Colonic mucosa (tissue), 4 donors: ENCODE data around the gene SNPH. TPM values are rescaled to one million over a fixed set of nuclear protein-coding genes. Genes with fewer than 3 reads are reported as not detected.

Source experiments
- DNase-seq: peaks from one replicate; pipeline ENCODE4 v3.0.0-alpha.2; 2020
- H3K27ac ChIP-seq: fragments of 200-600 bp; one replicate; pipeline ENCODE4 v1.8.0; 2021
- H3K27me3 ChIP-seq: fragments of 200-600 bp; one replicate; pipeline ENCODE4 v1.8.0; 2021
- H3K36me3 ChIP-seq: fragments of 200-600 bp; one replicate; pipeline ENCODE4 v1.8.0; 2021
- H3K4me1 ChIP-seq: fragments of 200-600 bp; one replicate; pipeline ENCODE4 v1.8.0; 2021; ENCODE audit warnings: mild to moderate bottlenecking
- H3K4me3 ChIP-seq: fragments of 200-600 bp; one replicate; pipeline ENCODE4 v1.8.0; 2021
- H3K9ac ChIP-seq, 2 donors: one replicate each; pipeline ENCODE4 v1.7.0; 2013; ENCODE audit warnings: control low read depth in 2 of 2, low read depth in 2 of 2, low read length in 2 of 2
- H3K9me3 ChIP-seq: fragments of 200-600 bp; one replicate; pipeline ENCODE4 v1.8.0; 2021
- CTCF ChIP-seq: fragments of 200-600 bp; IDR thresholded peaks from one replicate; pipeline ENCODE4 v1.8.0; 2022; ENCODE audit warnings: antibody characterized with exemption, mild to moderate bottlenecking
- intact Hi-C: fragments of 100-400 bp; cut with DNase I; formaldehyde crosslinking; loops from one replicate; pipeline ENCODE4 v1.14.1; 2022
- total RNA-seq, 2 donors: library from RNA; stranded (reverse); fragmentation: NEBNext Ultra II Directional in 1 of 2; extraction: Animal tissue kit (Norgen Biotek cat#: 25700) in 1 of 2; gene quantifications; one replicate each; pipeline ENCODE4 v1.2.1, GENCODE V29; 2021
- donor health status: healthy.
- donor health status: DM: no; HTN: no; CAD: no.
- donor health status: DM: no; HTN: no; CAD: no.

The SNPH gene
- total RNA-seq, 2 donors from 2014 or later, result 1.9 to 2.4 TPM

GRCh38 chr20:1225783-1226654 is 40.1 kb upstream of the SNPH start, which contains the start of gene RAD21L1:
RAD21L1 (plus strand) TSS chr20:1226044; CDS start chr20:1228454, 2,410 bp downstream.
- peak within 1 kb of the TSS; percentile 76 for H3K4me3 ChIP-seq
- H3K9ac ChIP-seq, result peak within 1 kb of the TSS in 1 of 2 donors; percentile 72
- no peak within 1 kb of the TSS for H3K27ac ChIP-seq
- no peaks in the 10 kb centered on the region for H3K4me1 ChIP-seq
- H3K9me3 ChIP-seq, result no peaks in the 10 kb centered on the region
- TF ChIP-seq CTCF, result no peak
- H3K36me3 ChIP-seq, result no peaks in the 10 kb centered on the region
- DNase-seq, result peak; percentile 92
- intact Hi-C loops, result no loop called here
- H3K27me3 ChIP-seq, result peaks cover 20% of the 10 kb centered on the region

- Histone ChIP-seq H3K27me3 (peaks cover 24% of the 10 kb centered on the region), H3K4me3 (no peak overlapping the region), H3K4me1 (no peaks in the 10 kb centered on the region), H3K9ac (no peak overlapping the region), H3K27ac (no peak overlapping the region), H3K36me3 (no peaks in the 10 kb centered on the region), H3K9me3 (no peaks in the 10 kb centered on the region)
- DNase-seq, result no peak
- intact Hi-C loops, result no loop called here
- TF ChIP-seq CTCF, result no peak
Observed at GRCh38 chr20:1229541-1229940, 36.6 kb upstream of the SNPH start.

- Histone ChIP-seq H3K27me3 (peaks cover 16% of the 10 kb centered on the region), H3K4me3 (no peak overlapping the region), H3K27ac (no peak overlapping the region), H3K9me3 (no peaks in the 10 kb centered on the region), H3K4me1 (no peaks in the 10 kb centered on the region), H3K36me3 (no peaks in the 10 kb centered on the region), H3K9ac (no peak overlapping the region)
- TF ChIP-seq CTCF, result no peak
- no peak for DNase-seq
- intact Hi-C loops, result no loop called here
Observed at GRCh38 chr20:1232286-1233111, 33.6 kb upstream of the SNPH start.

- DNase-seq, result no peak
- Histone ChIP-seq H3K4me3 (no peak overlapping the region), H3K27ac (no peak overlapping the region), H3K4me1 (no peaks in the 10 kb centered on the region), H3K27me3 (no peaks in the 10 kb centered on the region), H3K9ac (no peak overlapping the region), H3K9me3 (no peaks in the 10 kb centered on the region), H3K36me3 (no peaks in the 10 kb centered on the region)
- intact Hi-C loops, result no loop called here
- TF ChIP-seq CTCF, result no peak
Observed at GRCh38 chr20:1240549-1240948, 25.5 kb upstream of the SNPH start.

GRCh38 chr20:1241456-1241855 is 24.6 kb upstream of the SNPH start:
- Histone ChIP-seq H3K4me3 (no peak overlapping the region), H3K9me3 (no peaks in the 10 kb centered on the region), H3K4me1 (no peaks in the 10 kb centered on the region), H3K27me3 (no peaks in the 10 kb centered on the region), H3K36me3 (no peaks in the 10 kb centered on the region), H3K27ac (no peak overlapping the region), H3K9ac (no peak overlapping the region)
- intact Hi-C loops, result no loop called here
- no peak for TF ChIP-seq CTCF
- no peak for DNase-seq
